ENCODE results near the gene SIRPB1.
"Not testable (repeated sequence)": the region's sequence is repeated elsewhere in the genome, so short reads cannot be mapped to it uniquely, and the experiment has no call there.

SIRPB1 gene

GRCh38 chr20:1588533-1589460 is 31.0 kb downstream of the SIRPB1 start:
- DNase-seq: no peak

GRCh38 chr20:1587781-1588532 is 31.9 kb downstream of the SIRPB1 start:
- DNase-seq: no peak

GRCh38 chr20:1579488-1579887 is 40.3 kb downstream of the SIRPB1 start:
- no peak for DNase-seq

GRCh38 chr20:1577906-1578305 is 41.9 kb downstream of the SIRPB1 start:
- DNase-seq: no peak

GRCh38 chr20:1577313-1577712 is 42.5 kb downstream of the SIRPB1 start:
- not testable (repeated sequence) for DNase-seq

- no peak for DNase-seq
Observed at GRCh38 chr20:1576641-1577040, 43.2 kb downstream of the SIRPB1 start.

- not testable (repeated sequence) for DNase-seq
Observed at GRCh38 chr20:1576003-1576402, 43.8 kb downstream of the SIRPB1 start.

GRCh38 chr20:1571583-1571982 is 48.2 kb downstream of the SIRPB1 start:
- DNase-seq: not testable (repeated sequence)
